Endothelial cell of umbilical vein (primary cell): ENCODE measurements around the gene SLC5A10. TPM values are rescaled to one million over a fixed set of nuclear protein-coding genes. Genes with fewer than 3 reads are reported as not detected.

Experiments
- BruUV-seq: library from RNA; stranded (reverse); fragments of 400-500 nt; replicated peaks from 2 replicates; lab custom pipeline; 2021; lab: Mats Ljungman, UMichigan
- CTCF ChIA-PET: fragments of 300-600, 350-600 bp; sonication (Branson Sonifier 250); formaldehyde crosslinking; loops from one replicate; lab custom pipeline; 2021; ENCODE audit warnings: antibody characterized with exemption, inconsistent platforms; lab: Charles Lee
- POLR2A ChIA-PET: fragments of 300-600, 350-600 bp; sonication (Branson Sonifier 250); formaldehyde crosslinking; loops from one replicate; lab custom pipeline; 2021; ENCODE audit warnings: antibody characterized with exemption, inconsistent platforms; lab: Charles Lee
- DNase-seq: peaks from one replicate; pipeline ENCODE4 v3.0.0-alpha.2; 2011; ENCODE audit warnings: low read depth, low spot score
- FAIRE-seq: peaks from 2 replicates; lab custom pipeline; 2011; peaks lifted over from hg19 to GRCh38; lab: Jason Lieb, UNC
- H2AFZ ChIP-seq: 2 replicates; pipeline ENCODE4 v1.6.0; 2012; ENCODE audit warnings: low read depth, low read length, control low read depth, inconsistent platforms
- H3K27ac ChIP-seq: 2 replicates; pipeline ENCODE4 v1.5.1; 2011; ENCODE audit warnings: low read depth, mild to moderate bottlenecking, control low read depth, low read length, moderate library complexity; ENCODE audit not compliant: insufficient read depth
- H3K27me3 ChIP-seq, 2 experiments: 2 replicates each; pipeline versions ENCODE4 v1.6.0 to v1.6.1; 2011; ENCODE audit warnings: low read length in 2 of 2, mixed read lengths in 1 of 2; ENCODE audit not compliant: control insufficient read depth in 2 of 2, insufficient read depth in 2 of 2
- H3K36me3 ChIP-seq, 2 experiments: 2 replicates in 1 of 2; 3 replicates in 1 of 2; pipeline ENCODE4 v1.5.1; 2011; ENCODE audit warnings: low read length in 2 of 2, mild to moderate bottlenecking in 1 of 2, moderate library complexity in 1 of 2; ENCODE audit not compliant: control insufficient read depth in 2 of 2, insufficient read depth in 2 of 2; ENCODE audit errors: extremely low read depth in 1 of 2
- H3K4me1 ChIP-seq: 3 replicates; pipeline ENCODE4 v1.5.1; 2011; ENCODE audit warnings: mild to moderate bottlenecking, low read length; ENCODE audit not compliant: control insufficient read depth, insufficient read depth; ENCODE audit errors: extremely low read depth
- H3K4me2 ChIP-seq: 2 replicates; pipeline ENCODE4 v1.6.1; 2011; ENCODE audit warnings: low read length, control low read depth, mixed read lengths; ENCODE audit not compliant: insufficient read depth
- H3K4me3 ChIP-seq, 3 experiments: fragments of 200-600 bp in 1 of 3; sonication (generic), shearing (Covaris generic) in 1 of 3; replicated peaks in 1 of 3; 2 replicates each; pipeline ENCODE4 v1.5.1; 2011 to 2016; ENCODE audit warnings: control low read depth in 3 of 3, low read length in 3 of 3, mild to moderate bottlenecking in 2 of 3, inconsistent platforms in 1 of 3, low read depth in 1 of 3, moderate library complexity in 1 of 3; ENCODE audit not compliant: insufficient read depth in 1 of 3
- H3K79me2 ChIP-seq: 2 replicates; pipeline ENCODE4 v1.6.0; 2012; ENCODE audit warnings: low read length, inconsistent platforms; ENCODE audit not compliant: control insufficient read depth, insufficient read depth
- H3K9ac ChIP-seq: replicated peaks from 2 replicates; pipeline ENCODE3; 2011; ENCODE audit warnings: low read length, control low read depth; ENCODE audit not compliant: insufficient read depth; ENCODE audit errors: extremely low read depth
- H3K9me1 ChIP-seq: replicated peaks from 3 replicates; pipeline ENCODE4 v1.6.0; 2011; ENCODE audit warnings: mild to moderate bottlenecking, low read length; ENCODE audit not compliant: control insufficient read depth, insufficient read depth; ENCODE audit errors: extremely low read depth
- H3K9me3 ChIP-seq: replicated peaks from 2 replicates; pipeline ENCODE4 v1.5.1; 2012; ENCODE audit warnings: low read length, inconsistent platforms; ENCODE audit not compliant: control insufficient read depth, insufficient read depth
- H4K20me1 ChIP-seq: replicated peaks from 2 replicates; pipeline ENCODE3; 2011; ENCODE audit warnings: mild to moderate bottlenecking, low read length; ENCODE audit not compliant: control insufficient read depth, insufficient read depth; ENCODE audit errors: extremely low read depth
- EZH2 ChIP-seq: IDR thresholded peaks from 2 replicates; pipeline ENCODE4 v1.6.1; 2012; ENCODE audit warnings: borderline replicate concordance, low read depth, mild to moderate bottlenecking, moderate library complexity, low read length, inconsistent platforms; ENCODE audit not compliant: severe bottlenecking
- FOS ChIP-seq: IDR thresholded peaks from 2 replicates; pipeline ENCODE4 v1.6.1; 2011; ENCODE audit warnings: mild to moderate bottlenecking, low read length, moderate library complexity, borderline replicate concordance; ENCODE audit not compliant: insufficient read depth
- GATA2 ChIP-seq: IDR thresholded peaks from 2 replicates; pipeline ENCODE4 v1.7.0; 2011; ENCODE audit warnings: low read depth, mild to moderate bottlenecking, moderate library complexity, mixed read lengths, low read length; ENCODE audit not compliant: insufficient read length, insufficient read depth
- JUN ChIP-seq: IDR thresholded peaks from 2 replicates; pipeline ENCODE4 v1.6.1; 2011; ENCODE audit warnings: borderline replicate concordance, low read depth; ENCODE audit not compliant: insufficient read length, insufficient read depth
- MAX ChIP-seq: IDR thresholded peaks from 2 replicates; pipeline ENCODE4 v1.6.1; 2011; ENCODE audit not compliant: insufficient read depth, insufficient read length
- MYC ChIP-seq: IDR thresholded peaks from one replicate; pipeline ENCODE4 v1.6.1; 2011; ENCODE audit warnings: mild to moderate bottlenecking, low read depth, low read length
- POLR2A ChIP-seq: IDR thresholded peaks from 2 replicates; pipeline ENCODE4 v1.6.1; 2012; ENCODE audit warnings: low read depth, mild to moderate bottlenecking, control low read depth, low read length
- POLR2AphosphoS5 ChIP-seq: IDR thresholded peaks from 2 replicates; pipeline ENCODE4 v1.6.1; 2012; ENCODE audit warnings: low read depth, mild to moderate bottlenecking, control low read depth, low read length, moderate library complexity; ENCODE audit not compliant: insufficient read depth
- dilution Hi-C: fragments of 300-500 bp; cut with MboI; formaldehyde crosslinking; loops from one replicate; pipeline ENCODE4 v1.15.0; 2019; ENCODE audit warnings: low sequenced_read_pairs; ENCODE audit not compliant: extremely low pct_ligation_motif_present
- intact Hi-C: fragments of 100-400 bp; cut with micrococcal nuclease; formaldehyde crosslinking; loops from one replicate; pipeline ENCODE4 v1.10.0; 2022
- polyA plus RNA-seq, 4 experiments: library from polyadenylated mRNA; depleted of rRNA in 3 of 4; stranded (reverse) in 3 of 4; unstranded in 1 of 4; fragments of >200 nt; gene quantifications; 2 replicates each; pipeline versions ENCODE4 v1.2.1 to v1.2.3, GENCODE V29; 2011 to 2012; ENCODE audit warnings: missing spikeins in 1 of 4
- total RNA-seq: library from RNA; stranded (reverse); gene quantifications from 2 replicates; pipeline ENCODE4 v1.2.3, GENCODE V29; 2021
- TF ChIP-seq, protein P1 (sequence below), 2 donors: IDR thresholded peaks; 1 replicate in 1 of 2; 2 replicates in 1 of 2; pipeline ENCODE4 v1.5.1; 2011; ENCODE audit warnings: low read length in 2 of 2, mild to moderate bottlenecking in 2 of 2, moderate library complexity in 2 of 2, control low read depth in 1 of 2, inconsistent platforms in 1 of 2, low read depth in 1 of 2; ENCODE audit not compliant: insufficient read depth in 1 of 2; ENCODE audit errors: extremely low read depth in 1 of 2

SLC5A10 gene
- total and polyA plus RNA-seq, 2 donors (not counting 3 experiments of a cell fraction or from before 2014, with no cell fraction given) = not detected

DNA sequence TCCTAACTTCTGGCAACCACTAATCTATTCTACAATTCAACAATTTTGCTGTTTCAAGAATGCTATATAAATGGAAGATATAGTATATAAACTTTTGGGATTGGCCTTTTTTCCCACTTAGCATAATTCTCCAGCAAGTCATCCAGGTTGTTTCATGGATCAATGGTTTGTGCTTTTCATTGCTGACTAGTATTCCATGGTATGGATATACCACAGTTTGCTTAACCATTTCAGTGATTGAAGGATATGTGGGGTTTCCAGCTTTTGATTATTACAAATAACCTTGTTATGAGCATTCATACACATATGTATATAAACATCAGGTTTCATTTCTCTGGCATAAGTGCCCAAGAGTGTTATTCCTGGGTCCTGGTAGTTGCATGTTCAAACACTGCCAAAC, 54.7 kb downstream of the SLC5A10 start:
- Histone ChIP-seq H3K4me1 (peaks cover 26% of the 10 kb centered on the region), H3K36me3 (no peaks in the 10 kb centered on the region), H2AFZ (no peak overlapping the region), H3K79me2 (peaks cover 22% of the 10 kb centered on the region), H3K27me3 (no peaks in the 10 kb centered on the region), H3K9ac (no peak overlapping the region), H3K27ac (no peak overlapping the region), H3K4me3 (no peak overlapping the region), H3K4me2 (no peak overlapping the region), H3K9me1 (no peaks in the 10 kb centered on the region), H3K9me3 (no peaks in the 10 kb centered on the region), H4K20me1 (no peaks in the 10 kb centered on the region)
- CTCF ChIA-PET = interaction anchor here (1.1 kb wide), 1 partner anchor 46 kb away, joined by 4 read pairs; no protein-coding TSS in a partner anchor
- dilution Hi-C loops (no loop called here), intact Hi-C loops (no loop called here)
- no peak for FAIRE-seq
- no TSS peak for BruUV-seq
- POLR2A ChIA-PET = no interaction called here
- TF ChIP-seq, protein P1, sequence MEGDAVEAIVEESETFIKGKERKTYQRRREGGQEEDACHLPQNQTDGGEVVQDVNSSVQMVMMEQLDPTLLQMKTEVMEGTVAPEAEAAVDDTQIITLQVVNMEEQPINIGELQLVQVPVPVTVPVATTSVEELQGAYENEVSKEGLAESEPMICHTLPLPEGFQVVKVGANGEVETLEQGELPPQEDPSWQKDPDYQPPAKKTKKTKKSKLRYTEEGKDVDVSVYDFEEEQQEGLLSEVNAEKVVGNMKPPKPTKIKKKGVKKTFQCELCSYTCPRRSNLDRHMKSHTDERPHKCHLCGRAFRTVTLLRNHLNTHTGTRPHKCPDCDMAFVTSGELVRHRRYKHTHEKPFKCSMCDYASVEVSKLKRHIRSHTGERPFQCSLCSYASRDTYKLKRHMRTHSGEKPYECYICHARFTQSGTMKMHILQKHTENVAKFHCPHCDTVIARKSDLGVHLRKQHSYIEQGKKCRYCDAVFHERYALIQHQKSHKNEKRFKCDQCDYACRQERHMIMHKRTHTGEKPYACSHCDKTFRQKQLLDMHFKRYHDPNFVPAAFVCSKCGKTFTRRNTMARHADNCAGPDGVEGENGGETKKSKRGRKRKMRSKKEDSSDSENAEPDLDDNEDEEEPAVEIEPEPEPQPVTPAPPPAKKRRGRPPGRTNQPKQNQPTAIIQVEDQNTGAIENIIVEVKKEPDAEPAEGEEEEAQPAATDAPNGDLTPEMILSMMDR (IDR thresholded peaks at IDR 0.05; ENCODE audit: extremely low read depth in 1 of 2, insufficient read depth in 1 of 2, low read depth in 1 of 2, low read length in 2 of 2) = no peak
- TF ChIP-seq FOS = no peak
- no peak for TF ChIP-seq POLR2AphosphoS5
- no peak for TF ChIP-seq JUN
- no peak for TF ChIP-seq EZH2
- TF ChIP-seq MAX = no peak
- TF ChIP-seq MYC = no peak
- TF ChIP-seq POLR2A = no peak
- no peak for TF ChIP-seq GATA2
- no peak for DNase-seq
